Liver (tissue), 9 donors: Measurements from ENCODE around the gene ZDHHC8. TPM values are rescaled to one million over a fixed set of nuclear protein-coding genes. Genes with fewer than 3 reads are reported as not detected.
A peak's percentile ranks its signal among the peaks of the same experiment; 100 is the strongest.

Source experiments
- DNase-seq: peaks from one replicate; pipeline ENCODE4 v3.0.0-alpha.2; 2017; ENCODE audit warnings: low spot score
- H3K27ac ChIP-seq, 2 donors: one replicate each; pipeline ENCODE4 v1.7.0; 2013; ENCODE audit warnings: inconsistent platforms in 2 of 2, low read length in 2 of 2, control low read depth in 1 of 2, low read depth in 1 of 2, mild to moderate bottlenecking in 1 of 2
- H3K27me3 ChIP-seq, 4 donors: one replicate each; pipeline versions ENCODE4 v1.6.1 to v1.7.0; 2013; ENCODE audit warnings: low read length in 3 of 4, inconsistent platforms in 1 of 4, mild to moderate bottlenecking in 1 of 4, moderate library complexity in 1 of 4; ENCODE audit not compliant: control insufficient read depth in 4 of 4, insufficient read depth in 4 of 4
- H3K36me3 ChIP-seq, 4 donors: one replicate each; pipeline versions ENCODE4 v1.6.1 to v1.7.0; 2013; ENCODE audit warnings: low read length in 3 of 4, mild to moderate bottlenecking in 3 of 4, low read depth in 1 of 4, moderate library complexity in 1 of 4; ENCODE audit not compliant: control insufficient read depth in 4 of 4, insufficient read depth in 3 of 4
- H3K4me1 ChIP-seq, 4 donors: one replicate each; pipeline versions ENCODE4 v1.6.1 to v1.7.0; 2013; ENCODE audit warnings: low read length in 3 of 4, mild to moderate bottlenecking in 3 of 4, moderate library complexity in 1 of 4; ENCODE audit not compliant: control insufficient read depth in 4 of 4, insufficient read depth in 4 of 4
- H3K4me3 ChIP-seq, 3 donors: one replicate each; pipeline versions ENCODE4 v1.6.1 to v1.7.0; 2013; ENCODE audit warnings: low read length in 3 of 3, control low read depth in 1 of 3, low read depth in 1 of 3, mild to moderate bottlenecking in 1 of 3
- H3K9ac ChIP-seq, 2 donors: one replicate each; pipeline ENCODE4 v1.7.0; 2013; ENCODE audit warnings: low read length in 2 of 2, mild to moderate bottlenecking in 2 of 2, moderate library complexity in 2 of 2, control low read depth in 1 of 2, low read depth in 1 of 2
- H3K9me3 ChIP-seq, 4 donors: one replicate each; pipeline versions ENCODE4 v1.6.1 to v1.7.0; 2013; ENCODE audit warnings: low read length in 3 of 4; ENCODE audit not compliant: control insufficient read depth in 4 of 4
- ATF3 ChIP-seq: IDR thresholded peaks from 2 replicates; pipeline ENCODE4 v1.6.1; 2016; ENCODE audit warnings: antibody characterized with exemption
- EGR1 ChIP-seq, 2 donors: IDR thresholded peaks; 2 replicates each; pipeline ENCODE4 v1.6.1; 2016 to 2018; ENCODE audit warnings: antibody characterized with exemption in 2 of 2, low read depth in 2 of 2
- FOXA1 ChIP-seq: IDR thresholded peaks from 2 replicates; pipeline ENCODE4 v1.6.1; 2016; ENCODE audit warnings: antibody characterized with exemption
- GABPA ChIP-seq, 2 donors: IDR thresholded peaks in 1 of 2; conservative IDR thresholded peaks in 1 of 2; 2 replicates each; pipeline ENCODE4 v1.6.1; 2016; ENCODE audit warnings: antibody characterized with exemption in 2 of 2, mild to moderate bottlenecking in 1 of 2, moderate library complexity in 1 of 2
- HNF4A ChIP-seq, 2 donors: conservative IDR thresholded peaks; 2 replicates each; pipeline ENCODE4 v1.6.1; 2016; ENCODE audit warnings: antibody characterized with exemption in 2 of 2, mild to moderate bottlenecking in 2 of 2
- HNF4G ChIP-seq: IDR thresholded peaks from 2 replicates; pipeline ENCODE4 v1.6.1; 2016; ENCODE audit warnings: antibody characterized with exemption
- JUND ChIP-seq, 2 donors: IDR thresholded peaks; 2 replicates each; pipeline ENCODE4 v1.6.1; 2016; ENCODE audit warnings: antibody characterized with exemption in 2 of 2
- MAX ChIP-seq: IDR thresholded peaks from 2 replicates; pipeline ENCODE4 v1.6.1; 2016; ENCODE audit warnings: antibody characterized with exemption
- NR2F2 ChIP-seq: IDR thresholded peaks from 2 replicates; pipeline ENCODE4 v1.6.1; 2016; ENCODE audit warnings: antibody characterized with exemption
- RAD21 ChIP-seq, 2 donors: IDR thresholded peaks; 2 replicates each; pipeline ENCODE4 v1.6.1; 2016; ENCODE audit warnings: antibody characterized with exemption in 2 of 2, mild to moderate bottlenecking in 2 of 2
- RXRA ChIP-seq, 2 donors: IDR thresholded peaks; 2 replicates each; pipeline ENCODE4 v1.6.1; 2017 to 2018; ENCODE audit warnings: antibody characterized with exemption in 2 of 2, mild to moderate bottlenecking in 1 of 2
- SP1 ChIP-seq: IDR thresholded peaks from 2 replicates; pipeline ENCODE4 v1.6.1; 2018; ENCODE audit warnings: antibody characterized with exemption, mild to moderate bottlenecking
- TAF1 ChIP-seq: conservative IDR thresholded peaks from 2 replicates; pipeline ENCODE4 v1.6.1; 2016; ENCODE audit warnings: antibody characterized with exemption, mild to moderate bottlenecking
- YY1 ChIP-seq: IDR thresholded peaks from 2 replicates; pipeline ENCODE4 v1.6.1; 2016; ENCODE audit warnings: antibody characterized with exemption, mild to moderate bottlenecking
- ZBTB33 ChIP-seq: IDR thresholded peaks from 2 replicates; pipeline ENCODE4 v1.6.1; 2016; ENCODE audit warnings: antibody characterized with exemption
- WGBS: extraction: QIAGEN DNeasy Blood & Tissue Kit; methylation state at CpG from one replicate; pipeline ENCODE4 v1.1.7; 2013; 5-methylcytosine and 5-hydroxymethylcytosine counted together
- polyA plus RNA-seq, 2 donors: library from polyadenylated mRNA; stranded (reverse) in 1 of 2; unstranded in 1 of 2; fragments of 200-250 nt in 1 of 2; fragments of >200 nt in 1 of 2; fragmentation: Nextera tagmentation in 1 of 2; extraction: Ambion mirVana in 1 of 2; gene quantifications; one replicate each; pipeline versions ENCODE4 v1.2.1 to v1.2.3, GENCODE V29; 2013 to 2015
- total RNA-seq, 2 donors: library from RNA; depleted of rRNA; stranded (reverse); fragments of >200 nt; gene quantifications; one replicate each; pipeline ENCODE4 v1.2.3, GENCODE V29; 2014
- TF ChIP-seq, protein P1 (sequence below): fragments of 150-350 bp; IDR thresholded peaks from 2 replicates; pipeline ENCODE4 v1.5.1; 2017; ENCODE audit warnings: improper control_type of control experiment, low read depth, low read length; ENCODE audit not compliant: missing input control
- TF ChIP-seq, protein P2 (sequence below): IDR thresholded peaks from 2 replicates; pipeline ENCODE4 v1.6.1; 2016; ENCODE audit warnings: antibody characterized with exemption, mild to moderate bottlenecking
- donor health status: healthy.
- donor health status: healthy.
- donor health status: healthy.
- donor health status: healthy.
- donor health status: healthy.

Gene ZDHHC8
- total and polyA plus RNA-seq, 4 donors, result 2.9 to 11.8 (median 6.8) TPM

DNA sequence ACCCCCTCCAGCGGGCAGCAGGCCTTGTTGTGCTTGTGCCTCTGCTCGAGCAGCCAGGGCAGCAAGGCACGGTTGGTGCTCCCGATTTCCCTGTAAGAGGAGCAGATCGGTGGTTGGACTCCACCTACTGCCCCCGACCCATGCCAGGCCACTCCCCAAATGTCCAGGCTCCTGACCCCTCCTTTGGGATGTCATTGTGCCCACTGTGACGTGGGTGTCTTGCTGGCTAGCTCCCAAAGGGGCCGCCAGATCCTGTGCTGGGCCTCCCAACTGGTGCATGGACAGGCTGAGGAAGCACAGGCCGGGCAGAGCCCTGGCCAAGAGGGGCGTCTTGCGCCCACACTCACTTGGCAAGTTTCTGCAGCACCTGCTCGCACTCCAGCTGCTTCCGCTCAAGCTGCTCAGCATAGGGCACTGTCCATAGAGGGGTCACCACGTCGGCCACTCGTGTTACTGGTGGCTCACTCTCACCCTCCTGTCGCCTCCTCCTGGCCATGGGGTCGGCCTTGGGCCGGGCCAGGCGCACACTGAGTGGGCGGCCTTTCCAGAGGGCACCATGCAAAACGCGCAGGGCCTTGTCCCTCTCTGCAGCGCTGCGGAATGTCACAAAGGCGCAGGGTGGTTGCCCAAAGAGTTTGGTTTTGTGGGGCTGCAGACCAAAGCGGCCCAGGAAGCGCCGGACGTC, 15.8 kb upstream of the ZDHHC8 start, which contains the start of gene RANBP1:
RANBP1 (plus strand) TSS at position 414 of the 685 bp plus-strand sequence; CDS start at position 495, 81 bp downstream.
- peak within 1 kb of the TSS; percentile 84 to 92 for H3K27ac ChIP-seq
- peaks cover 26 to 52% (median 37%) of the 10 kb centered on the region in 4 donors for H3K36me3 ChIP-seq
- DNase-seq, result no peak
- no peaks in the 10 kb centered on the region for H3K9me3 ChIP-seq
- H3K4me3 ChIP-seq, result peak within 1 kb of the TSS; percentile 63 to 98 (median 83)
- H3K27me3 ChIP-seq, result no peaks in the 10 kb centered on the region
- WGBS, result 41% methylated on average over 30 of the region's 30 CpGs
- TF ChIP-seq ATF3, result no peak
- TF ChIP-seq, protein P1, sequence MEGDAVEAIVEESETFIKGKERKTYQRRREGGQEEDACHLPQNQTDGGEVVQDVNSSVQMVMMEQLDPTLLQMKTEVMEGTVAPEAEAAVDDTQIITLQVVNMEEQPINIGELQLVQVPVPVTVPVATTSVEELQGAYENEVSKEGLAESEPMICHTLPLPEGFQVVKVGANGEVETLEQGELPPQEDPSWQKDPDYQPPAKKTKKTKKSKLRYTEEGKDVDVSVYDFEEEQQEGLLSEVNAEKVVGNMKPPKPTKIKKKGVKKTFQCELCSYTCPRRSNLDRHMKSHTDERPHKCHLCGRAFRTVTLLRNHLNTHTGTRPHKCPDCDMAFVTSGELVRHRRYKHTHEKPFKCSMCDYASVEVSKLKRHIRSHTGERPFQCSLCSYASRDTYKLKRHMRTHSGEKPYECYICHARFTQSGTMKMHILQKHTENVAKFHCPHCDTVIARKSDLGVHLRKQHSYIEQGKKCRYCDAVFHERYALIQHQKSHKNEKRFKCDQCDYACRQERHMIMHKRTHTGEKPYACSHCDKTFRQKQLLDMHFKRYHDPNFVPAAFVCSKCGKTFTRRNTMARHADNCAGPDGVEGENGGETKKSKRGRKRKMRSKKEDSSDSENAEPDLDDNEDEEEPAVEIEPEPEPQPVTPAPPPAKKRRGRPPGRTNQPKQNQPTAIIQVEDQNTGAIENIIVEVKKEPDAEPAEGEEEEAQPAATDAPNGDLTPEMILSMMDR, result no peak
- no peak for TF ChIP-seq SP1
- TF ChIP-seq GABPA (IDR thresholded peaks at IDR 0.05 in 1 of 2, conservative IDR thresholded peaks at IDR 0.05 in 1 of 2), result no peak
- TF ChIP-seq ZBTB33, result no peak
- TF ChIP-seq NR2F2, result no peak
- no peak for TF ChIP-seq YY1
- H3K9ac ChIP-seq, result peak within 1 kb of the TSS; percentile 86 to 93
- H3K4me1 ChIP-seq, result peaks cover 10 to 57% (median 36%) of the 10 kb centered on the region in 4 donors

GRCh38 chr22:20116376-20116950, 15.1 kb upstream of the ZDHHC8 start:
- H3K36me3 ChIP-seq, result peaks cover 26 to 49% (median 32%) of the 10 kb centered on the region in 4 donors
- no peak for DNase-seq
- H3K9me3 ChIP-seq, result no peaks in the 10 kb centered on the region
- H3K9ac ChIP-seq, result peak overlapping the region; percentile 86 to 93
- peaks cover 10 to 57% (median 36%) of the 10 kb centered on the region in 4 donors for H3K4me1 ChIP-seq
- WGBS, result 6% methylated on average over 27 of the region's 27 CpGs
- TF ChIP-seq HNF4G (no peak), GABPA (IDR thresholded peaks at IDR 0.05 in 1 of 2, conservative IDR thresholded peaks at IDR 0.05 in 1 of 2) (no peak), ZBTB33 (no peak), SP1 (no peak), RXRA (IDR thresholded peaks at IDR 0.05) (no peak), RAD21 (IDR thresholded peaks at IDR 0.05) (no peak), HNF4A (conservative IDR thresholded peaks at IDR 0.05) (no peak), JUND (IDR thresholded peaks at IDR 0.05) (no peak), TAF1 (no peak), ATF3 (no peak), MAX (no peak), EGR1 (IDR thresholded peaks at IDR 0.05; ENCODE audit: low read depth in 2 of 2) (no peak), FOXA1 (no peak), NR2F2 (no peak)
- TF ChIP-seq, protein P1, result no peak
- TF ChIP-seq, protein P2, sequence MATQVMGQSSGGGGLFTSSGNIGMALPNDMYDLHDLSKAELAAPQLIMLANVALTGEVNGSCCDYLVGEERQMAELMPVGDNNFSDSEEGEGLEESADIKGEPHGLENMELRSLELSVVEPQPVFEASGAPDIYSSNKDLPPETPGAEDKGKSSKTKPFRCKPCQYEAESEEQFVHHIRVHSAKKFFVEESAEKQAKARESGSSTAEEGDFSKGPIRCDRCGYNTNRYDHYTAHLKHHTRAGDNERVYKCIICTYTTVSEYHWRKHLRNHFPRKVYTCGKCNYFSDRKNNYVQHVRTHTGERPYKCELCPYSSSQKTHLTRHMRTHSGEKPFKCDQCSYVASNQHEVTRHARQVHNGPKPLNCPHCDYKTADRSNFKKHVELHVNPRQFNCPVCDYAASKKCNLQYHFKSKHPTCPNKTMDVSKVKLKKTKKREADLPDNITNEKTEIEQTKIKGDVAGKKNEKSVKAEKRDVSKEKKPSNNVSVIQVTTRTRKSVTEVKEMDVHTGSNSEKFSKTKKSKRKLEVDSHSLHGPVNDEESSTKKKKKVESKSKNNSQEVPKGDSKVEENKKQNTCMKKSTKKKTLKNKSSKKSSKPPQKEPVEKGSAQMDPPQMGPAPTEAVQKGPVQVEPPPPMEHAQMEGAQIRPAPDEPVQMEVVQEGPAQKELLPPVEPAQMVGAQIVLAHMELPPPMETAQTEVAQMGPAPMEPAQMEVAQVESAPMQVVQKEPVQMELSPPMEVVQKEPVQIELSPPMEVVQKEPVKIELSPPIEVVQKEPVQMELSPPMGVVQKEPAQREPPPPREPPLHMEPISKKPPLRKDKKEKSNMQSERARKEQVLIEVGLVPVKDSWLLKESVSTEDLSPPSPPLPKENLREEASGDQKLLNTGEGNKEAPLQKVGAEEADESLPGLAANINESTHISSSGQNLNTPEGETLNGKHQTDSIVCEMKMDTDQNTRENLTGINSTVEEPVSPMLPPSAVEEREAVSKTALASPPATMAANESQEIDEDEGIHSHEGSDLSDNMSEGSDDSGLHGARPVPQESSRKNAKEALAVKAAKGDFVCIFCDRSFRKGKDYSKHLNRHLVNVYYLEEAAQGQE, result no peak
- peak overlapping the region; percentile 63 to 98 (median 83) for H3K4me3 ChIP-seq
- no peaks in the 10 kb centered on the region for H3K27me3 ChIP-seq
- peak overlapping the region; percentile 84 to 92 for H3K27ac ChIP-seq
